AG09319 (cell line): ENCODE measurements around the gene C19orf44.

Experiments
- DNase-seq: peaks from one replicate; pipeline ENCODE4 v3.0.0-alpha.2; 2010; ENCODE audit warnings: low read depth; ENCODE audit errors: extremely low read depth
- TF ChIP-seq, protein P1 (sequence below): IDR thresholded peaks from 2 replicates; pipeline ENCODE4 v1.5.1; 2011; ENCODE audit warnings: low read depth, mild to moderate bottlenecking, inconsistent platforms, low read length, moderate library complexity

The C19orf44 gene

DNA sequence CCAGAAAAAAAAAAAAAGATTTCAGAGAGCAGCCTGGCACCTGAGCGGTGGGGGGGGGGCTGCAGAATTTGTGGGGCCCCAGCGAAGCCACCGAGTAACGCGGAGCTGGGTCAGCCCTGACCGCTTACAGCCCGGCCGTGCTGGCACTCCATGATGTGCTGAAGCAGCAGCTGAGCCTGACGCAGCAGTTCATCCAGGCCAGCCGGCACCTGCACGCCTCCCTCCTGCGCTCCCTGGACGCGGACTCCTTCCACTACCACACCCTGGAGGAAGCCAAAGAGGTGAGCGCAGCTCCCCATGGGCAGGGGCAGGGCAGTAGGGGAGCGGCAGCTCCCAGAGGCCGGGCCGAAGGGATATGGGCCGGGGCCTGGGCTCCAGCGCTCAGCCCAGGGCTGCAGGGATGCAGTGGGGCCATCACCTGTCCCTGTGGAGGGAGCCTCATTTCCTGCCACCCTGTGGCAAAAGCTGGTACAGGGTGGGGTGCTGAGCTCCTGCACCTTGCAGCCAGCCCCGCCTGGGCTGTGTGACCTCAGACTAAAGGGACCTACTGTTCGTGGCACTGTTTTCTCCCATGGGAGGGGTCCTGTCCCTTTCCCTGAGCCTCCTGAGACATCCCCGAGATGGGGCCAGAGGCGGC, 18.3 kb downstream of the C19orf44 start:
- no peak for DNase-seq
- TF ChIP-seq, protein P1, sequence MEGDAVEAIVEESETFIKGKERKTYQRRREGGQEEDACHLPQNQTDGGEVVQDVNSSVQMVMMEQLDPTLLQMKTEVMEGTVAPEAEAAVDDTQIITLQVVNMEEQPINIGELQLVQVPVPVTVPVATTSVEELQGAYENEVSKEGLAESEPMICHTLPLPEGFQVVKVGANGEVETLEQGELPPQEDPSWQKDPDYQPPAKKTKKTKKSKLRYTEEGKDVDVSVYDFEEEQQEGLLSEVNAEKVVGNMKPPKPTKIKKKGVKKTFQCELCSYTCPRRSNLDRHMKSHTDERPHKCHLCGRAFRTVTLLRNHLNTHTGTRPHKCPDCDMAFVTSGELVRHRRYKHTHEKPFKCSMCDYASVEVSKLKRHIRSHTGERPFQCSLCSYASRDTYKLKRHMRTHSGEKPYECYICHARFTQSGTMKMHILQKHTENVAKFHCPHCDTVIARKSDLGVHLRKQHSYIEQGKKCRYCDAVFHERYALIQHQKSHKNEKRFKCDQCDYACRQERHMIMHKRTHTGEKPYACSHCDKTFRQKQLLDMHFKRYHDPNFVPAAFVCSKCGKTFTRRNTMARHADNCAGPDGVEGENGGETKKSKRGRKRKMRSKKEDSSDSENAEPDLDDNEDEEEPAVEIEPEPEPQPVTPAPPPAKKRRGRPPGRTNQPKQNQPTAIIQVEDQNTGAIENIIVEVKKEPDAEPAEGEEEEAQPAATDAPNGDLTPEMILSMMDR = no peak

DNA sequence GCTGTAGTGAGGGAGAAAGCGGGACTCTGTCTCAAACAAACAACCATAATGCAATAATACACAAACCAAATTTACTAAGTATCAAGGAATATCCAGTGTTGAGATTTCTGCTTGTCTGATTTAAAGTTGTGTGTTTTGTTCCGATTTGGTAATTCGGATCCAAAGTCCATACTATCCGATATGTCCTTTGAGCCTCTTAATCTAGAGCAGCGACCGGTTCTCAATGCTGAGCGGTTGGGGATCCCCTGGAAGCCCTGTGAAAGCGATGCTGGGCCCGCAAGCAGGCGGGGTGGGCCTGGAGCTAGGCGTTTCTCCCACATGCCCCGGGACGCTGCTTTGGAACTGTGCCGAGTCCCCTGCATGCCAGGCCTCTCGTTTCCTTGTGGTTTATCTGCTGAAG, 20.2 kb downstream of the C19orf44 start:
- DNase-seq = no peak
- TF ChIP-seq, protein P1 = no peak

DNA sequence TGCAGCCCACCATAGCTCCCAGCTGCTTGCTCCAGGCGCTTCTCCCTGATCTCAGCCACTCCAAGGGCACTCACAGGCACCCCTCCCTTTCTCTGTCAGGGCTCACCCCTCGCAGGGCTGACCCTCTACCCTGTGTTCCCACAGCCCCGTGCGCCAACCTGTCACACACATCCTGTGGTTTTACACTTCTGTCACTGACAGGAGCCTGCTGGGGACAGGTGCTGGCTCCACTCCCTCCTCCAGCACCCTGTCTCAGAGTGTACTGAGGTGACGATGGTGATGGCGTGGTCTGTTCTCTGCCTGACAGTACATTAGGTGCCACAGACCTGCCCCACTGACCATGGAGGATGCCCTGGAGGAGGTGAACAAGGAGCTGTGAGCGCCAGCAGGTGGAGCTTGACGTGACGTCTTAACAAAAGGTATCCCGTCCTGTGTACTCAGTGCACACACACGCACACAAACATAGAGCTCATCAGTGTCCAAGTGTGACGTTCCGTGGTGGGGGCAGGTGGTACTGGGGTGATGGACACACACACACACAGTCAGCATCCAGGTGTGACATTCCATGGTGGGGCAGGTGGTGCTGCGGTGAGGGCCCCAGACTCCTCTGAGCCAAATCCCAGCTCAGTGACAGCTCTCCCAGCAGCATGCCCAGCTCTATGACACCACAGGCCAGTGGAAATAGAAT, 20.9 kb downstream of the C19orf44 start:
- TF ChIP-seq, protein P1 = no peak
- DNase-seq = no peak

DNA sequence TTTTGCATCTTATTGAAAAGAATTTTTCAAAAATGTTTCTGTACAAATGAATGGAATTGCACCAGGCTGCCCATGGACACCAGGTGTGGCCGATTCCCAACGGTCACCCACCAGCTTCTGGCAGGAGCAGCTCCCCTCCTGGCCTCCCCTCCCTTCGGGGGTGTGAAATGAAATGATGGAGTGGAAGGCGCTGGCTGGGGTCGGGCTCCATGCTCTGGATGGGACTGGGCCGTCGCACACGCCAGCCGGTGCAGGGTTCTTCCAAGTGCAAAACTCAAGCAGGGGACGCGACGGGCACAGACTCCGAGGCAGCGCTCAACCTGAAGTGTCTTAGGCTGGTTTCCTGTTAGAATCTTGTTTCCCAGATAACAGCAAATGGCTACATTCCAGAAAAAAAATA, 21.9 kb downstream of the C19orf44 start:
- no peak for DNase-seq

DNA sequence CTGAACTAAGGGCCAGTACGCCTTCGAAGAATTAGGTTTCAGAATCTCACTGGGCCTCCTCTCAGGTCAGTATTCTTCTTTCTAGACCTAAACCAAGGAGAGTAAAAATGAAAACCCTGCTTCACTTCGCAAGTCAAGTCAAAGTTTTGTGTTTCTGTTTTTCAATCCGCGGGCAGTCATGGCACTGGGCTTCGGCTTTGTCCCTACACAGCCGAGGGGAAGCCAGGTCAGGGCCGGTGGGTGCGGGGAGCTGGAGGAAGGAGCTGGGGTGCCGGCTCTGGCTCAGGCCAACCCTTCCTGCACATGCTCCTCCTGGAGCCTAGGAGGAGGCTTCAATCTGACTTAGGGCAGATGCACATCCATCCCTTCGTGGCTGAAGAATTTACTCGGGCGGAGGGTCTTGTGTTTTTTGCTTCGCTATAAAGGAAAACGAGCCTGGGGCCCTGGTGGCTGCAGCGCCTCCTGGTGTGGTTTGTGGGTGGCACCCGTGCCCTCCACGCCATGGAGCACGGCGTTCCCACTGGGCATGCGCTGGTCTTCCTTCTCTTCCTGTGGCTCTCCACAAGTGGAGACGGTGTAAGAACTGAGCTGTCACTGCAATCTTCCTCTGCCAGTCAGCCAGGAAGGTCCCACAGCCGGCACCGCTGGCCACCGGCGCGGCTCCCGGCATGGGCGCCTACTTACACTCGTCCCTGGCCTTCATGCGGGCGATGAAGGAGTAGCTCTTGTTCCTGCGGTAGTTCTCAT, 22.5 kb downstream of the C19orf44 start:
- DNase-seq = no peak
- TF ChIP-seq, protein P1 = no peak; the same call in none of the 2 replicates

More for the DNA sequence above, 21.9 kb downstream of the C19orf44 start:
- TF ChIP-seq, protein P1 = no peak

DNA sequence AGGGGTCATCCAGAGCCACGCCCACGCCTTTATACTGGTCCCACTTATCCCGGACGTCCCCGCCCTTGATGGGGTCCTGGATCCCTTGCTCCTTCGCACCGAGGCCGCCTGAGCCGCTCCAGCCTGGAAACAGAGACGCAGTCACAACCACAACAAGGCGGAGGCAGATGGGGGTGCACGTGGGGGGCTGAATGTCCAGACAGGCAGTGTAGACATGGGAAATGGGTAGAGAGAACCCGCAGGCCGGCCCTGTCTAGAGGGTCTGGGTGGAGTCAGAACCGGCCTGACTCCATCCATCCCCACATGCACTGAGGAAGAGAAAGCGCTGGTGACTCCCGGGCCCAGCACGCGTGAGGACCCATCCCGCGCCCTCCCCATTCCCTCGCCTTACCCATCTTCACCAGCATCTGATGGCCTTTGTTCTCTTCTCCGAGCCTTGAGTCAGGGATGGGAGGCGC, 23.1 kb downstream of the C19orf44 start:
- TF ChIP-seq, protein P1 = no peak

More for the DNA sequence above, 23.1 kb downstream of the C19orf44 start:
- no peak for DNase-seq
